Measurements from ENCODE around the gene RECQL5.

DNA sequence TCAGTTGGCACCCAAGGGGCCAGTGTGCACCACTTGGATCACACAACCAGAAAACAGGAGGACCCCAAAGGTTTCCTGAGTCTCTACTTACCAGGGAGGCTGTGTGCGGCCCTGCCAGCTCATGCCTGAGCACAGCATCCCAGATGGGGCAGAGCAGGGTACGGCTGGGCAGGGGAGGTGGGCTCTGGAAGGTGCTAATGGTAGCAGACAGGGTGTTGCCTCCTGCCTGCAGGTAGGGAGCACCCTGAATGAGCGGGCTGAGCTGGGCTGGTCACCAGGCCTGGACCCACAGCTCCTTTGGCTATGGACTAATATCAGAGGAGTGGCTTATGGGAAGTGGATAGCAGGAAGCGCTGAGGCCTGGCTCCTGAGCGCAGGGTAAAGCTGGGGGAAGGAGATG lies 14.6 kb downstream of the RECQL5 start:
- TF ChIP-seq, protein P1, sequence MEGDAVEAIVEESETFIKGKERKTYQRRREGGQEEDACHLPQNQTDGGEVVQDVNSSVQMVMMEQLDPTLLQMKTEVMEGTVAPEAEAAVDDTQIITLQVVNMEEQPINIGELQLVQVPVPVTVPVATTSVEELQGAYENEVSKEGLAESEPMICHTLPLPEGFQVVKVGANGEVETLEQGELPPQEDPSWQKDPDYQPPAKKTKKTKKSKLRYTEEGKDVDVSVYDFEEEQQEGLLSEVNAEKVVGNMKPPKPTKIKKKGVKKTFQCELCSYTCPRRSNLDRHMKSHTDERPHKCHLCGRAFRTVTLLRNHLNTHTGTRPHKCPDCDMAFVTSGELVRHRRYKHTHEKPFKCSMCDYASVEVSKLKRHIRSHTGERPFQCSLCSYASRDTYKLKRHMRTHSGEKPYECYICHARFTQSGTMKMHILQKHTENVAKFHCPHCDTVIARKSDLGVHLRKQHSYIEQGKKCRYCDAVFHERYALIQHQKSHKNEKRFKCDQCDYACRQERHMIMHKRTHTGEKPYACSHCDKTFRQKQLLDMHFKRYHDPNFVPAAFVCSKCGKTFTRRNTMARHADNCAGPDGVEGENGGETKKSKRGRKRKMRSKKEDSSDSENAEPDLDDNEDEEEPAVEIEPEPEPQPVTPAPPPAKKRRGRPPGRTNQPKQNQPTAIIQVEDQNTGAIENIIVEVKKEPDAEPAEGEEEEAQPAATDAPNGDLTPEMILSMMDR (IDR thresholded peaks at IDR 0.05): no peak
- TF ChIP-seq EZH2 (IDR thresholded peaks at IDR 0.05): no peak
- no peak for TF ChIP-seq EZH2phosphoT487 (IDR thresholded peaks at IDR 0.05)

Data from neural progenitor cell (in vitro differentiated cells).